ENCODE results near the gene PTPN21.

- TF ChIP-seq POLR2A (IDR thresholded peaks at IDR 0.05; ENCODE audit: insufficient read depth in 1 of 2, low read depth in 2 of 2, low read length in 2 of 2) = no peak
- no peak for TF ChIP-seq ZNF274 (CRISPR knock-in tag; IDR thresholded peaks at IDR 0.05)
- TF ChIP-seq E2F5 (CRISPR knock-in tag; conservative IDR thresholded peaks at IDR 0.05) = no peak
- TF ChIP-seq ZNF660 (CRISPR knock-in tag; IDR thresholded peaks at IDR 0.05; ENCODE audit: borderline replicate concordance, low read depth) = no peak
- TF ChIP-seq ZNF263 (CRISPR knock-in tag; IDR thresholded peaks at IDR 0.05) = no peak
- TF ChIP-seq ZNF549 (CRISPR knock-in tag; IDR thresholded peaks at IDR 0.05) = no peak
- no peak for TF ChIP-seq ARNT2 (CRISPR knock-in tag; IDR thresholded peaks at IDR 0.05; ENCODE audit: low read depth)
- TF ChIP-seq ZBTB7A (CRISPR knock-in tag; IDR thresholded peaks at IDR 0.05) = no peak
- TF ChIP-seq NFYB (CRISPR knock-in tag; IDR thresholded peaks at IDR 0.05) = no peak
- no peak for TF ChIP-seq NFATC3 (CRISPR knock-in tag; IDR thresholded peaks at IDR 0.05)
- no peak for TF ChIP-seq ZNF225 (CRISPR knock-in tag; IDR thresholded peaks at IDR 0.05)
- TF ChIP-seq MYC (CRISPR knock-in tag; IDR thresholded peaks at IDR 0.05; ENCODE audit: borderline replicate concordance) = no peak
Observed at GRCh38 chr14:88476825-88477224, 78.0 kb downstream of the PTPN21 start.
